Stimulated activated CD4-positive, alpha-beta T cell treated with anti-CD3 and anti-CD28 coated beads, Interleukin-2, amount 100 ng/mL, for 24 hours (primary cell): ENCODE measurements around the gene MYLK.

Experiments
- DNase-seq, 2 donors: peaks; one replicate each; pipeline ENCODE4 v3.0.0-alpha.2; 2020

The MYLK gene

GRCh38 chr3:123660141-123660675 is 223.9 kb downstream of the MYLK start:
- no peak for DNase-seq

GRCh38 chr3:123658852-123659206 is 225.3 kb downstream of the MYLK start:
- no peak for DNase-seq

GRCh38 chr3:123658118-123658851 is 225.8 kb downstream of the MYLK start:
- DNase-seq, result no peak

GRCh38 chr3:123657568-123657967 is 226.6 kb downstream of the MYLK start:
- DNase-seq, result no peak

- no peak for DNase-seq
Measured at GRCh38 chr3:123657111-123657510, 227.0 kb downstream of the MYLK start.

- DNase-seq, result peak in 1 of 2 donors; percentile 6
Measured at GRCh38 chr3:123656691-123657090, 227.4 kb downstream of the MYLK start.

- DNase-seq, result no peak
Measured at GRCh38 chr3:123656274-123656673, 227.9 kb downstream of the MYLK start.

GRCh38 chr3:123655400-123655799 is 228.7 kb downstream of the MYLK start:
- no peak for DNase-seq

GRCh38 chr3:123653221-123653682 is 230.9 kb downstream of the MYLK start:
- DNase-seq, result no peak

GRCh38 chr3:123652342-123652984 is 231.7 kb downstream of the MYLK start:
- DNase-seq, result peak; percentile 26 to 56

- no peak for DNase-seq
Measured at GRCh38 chr3:123651449-123652341, 232.4 kb downstream of the MYLK start.

GRCh38 chr3:123650101-123650500 is 234.0 kb downstream of the MYLK start:
- no peak for DNase-seq

- DNase-seq, result no peak
Measured at GRCh38 chr3:123648696-123649405, 235.3 kb downstream of the MYLK start.

- no peak for DNase-seq
Measured at GRCh38 chr3:123644358-123644757, 239.8 kb downstream of the MYLK start.

GRCh38 chr3:123642957-123643330 is 241.2 kb downstream of the MYLK start:
- no peak for DNase-seq

- peak; percentile 55 to 68 for DNase-seq
Measured at GRCh38 chr3:123642182-123642956, 241.8 kb downstream of the MYLK start.

- no peak for DNase-seq
Measured at GRCh38 chr3:123641505-123641904, 242.6 kb downstream of the MYLK start.

GRCh38 chr3:123640740-123641462 is 243.2 kb downstream of the MYLK start:
- DNase-seq, result no peak

- DNase-seq, result no peak
Measured at GRCh38 chr3:123640311-123640710, 243.8 kb downstream of the MYLK start.

GRCh38 chr3:123638936-123639689 is 245.0 kb downstream of the MYLK start:
- no peak for DNase-seq
